Measurements from ENCODE around the gene NHEJ1. TPM values are rescaled to one million over a fixed set of nuclear protein-coding genes. Genes with fewer than 3 reads are reported as not detected.

NHEJ1 gene
- total RNA-seq, 1 donor from 2014 or later = 25.7 TPM

DNA sequence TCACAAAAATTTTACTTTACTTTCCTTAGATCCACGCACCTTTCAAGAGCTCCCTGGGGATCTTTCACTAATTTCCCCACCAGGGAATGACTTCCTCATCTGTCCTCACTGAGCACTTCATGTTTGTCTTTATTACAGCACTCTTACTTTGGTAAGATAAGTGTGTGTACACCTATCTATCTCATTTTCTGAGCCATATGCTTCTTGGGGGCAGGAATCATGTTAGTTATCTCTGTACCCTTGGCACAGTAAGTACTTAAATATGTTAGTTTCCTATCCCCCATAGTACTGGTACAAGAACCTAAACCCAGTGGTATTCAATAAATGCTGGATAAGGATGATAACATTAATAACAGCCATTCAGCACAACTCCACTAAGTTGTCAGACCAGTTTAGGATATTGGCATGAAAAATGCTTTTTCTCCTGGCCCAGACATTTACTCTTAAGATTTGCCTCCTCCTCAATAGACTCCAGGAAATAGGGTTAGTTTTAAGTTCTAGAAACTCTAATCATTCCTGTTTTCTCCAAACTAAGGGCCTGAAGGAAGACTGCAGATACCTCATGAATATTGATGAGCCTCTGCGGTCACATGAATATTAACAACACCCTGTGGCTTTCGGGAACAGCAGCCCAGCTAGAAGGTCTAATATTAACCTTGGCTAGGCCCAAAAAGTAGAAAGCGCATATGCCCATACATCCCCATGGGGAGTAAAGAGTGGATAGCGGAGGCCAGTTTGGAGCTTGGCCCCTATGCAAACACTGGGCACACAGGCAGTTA lies 38.2 kb downstream of the NHEJ1 start:
- no peak for DNase-seq

DNA sequence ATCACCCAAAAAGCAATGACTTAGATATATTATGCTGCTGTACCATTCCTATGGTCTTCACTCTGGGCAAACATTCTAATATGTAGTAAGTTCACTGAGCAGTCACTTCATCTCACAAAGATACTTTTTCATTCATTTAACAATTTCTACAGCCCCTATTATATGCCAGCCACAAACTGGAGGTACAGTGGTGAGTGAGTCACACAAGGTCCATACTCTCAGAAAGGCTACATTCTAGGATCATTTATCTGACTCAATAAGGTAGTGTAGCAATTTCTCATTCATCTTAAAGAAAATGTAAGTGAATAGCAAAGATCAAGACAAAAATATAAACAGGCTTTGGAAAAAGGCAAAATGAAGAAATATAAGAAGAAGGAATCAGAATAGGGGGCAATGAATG lies 40.5 kb downstream of the NHEJ1 start:
- DNase-seq = no peak

DNA sequence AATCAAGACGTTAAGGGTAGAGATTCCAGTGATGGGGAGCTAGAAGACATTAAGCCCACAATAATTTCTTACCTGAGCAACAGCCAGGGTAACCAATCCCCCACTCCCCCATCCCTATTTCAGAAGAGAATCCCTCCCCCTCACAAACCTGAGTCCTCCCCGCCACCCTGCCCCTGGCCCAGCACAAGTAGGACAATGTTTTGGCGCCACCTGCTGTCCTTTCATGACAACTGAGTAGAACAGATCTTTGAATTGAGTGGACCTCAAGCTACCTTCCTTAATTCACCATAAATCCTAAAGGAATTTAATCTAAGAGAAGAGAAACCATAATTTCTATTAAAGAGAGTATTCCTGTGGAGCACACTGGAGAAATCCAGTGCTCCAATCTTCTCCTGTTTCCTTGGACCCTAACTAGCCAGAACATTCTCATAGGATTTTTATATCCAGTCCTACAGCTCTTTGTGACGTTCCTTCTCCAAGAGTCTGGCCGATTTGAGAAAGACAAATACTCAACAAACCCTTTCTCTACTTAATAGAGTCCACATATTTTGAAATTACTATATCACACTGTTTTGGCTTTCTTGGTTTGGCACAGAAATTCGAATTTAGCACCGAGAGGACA lies 41.1 kb downstream of the NHEJ1 start:
- DNase-seq = peak; percentile 78

DNA sequence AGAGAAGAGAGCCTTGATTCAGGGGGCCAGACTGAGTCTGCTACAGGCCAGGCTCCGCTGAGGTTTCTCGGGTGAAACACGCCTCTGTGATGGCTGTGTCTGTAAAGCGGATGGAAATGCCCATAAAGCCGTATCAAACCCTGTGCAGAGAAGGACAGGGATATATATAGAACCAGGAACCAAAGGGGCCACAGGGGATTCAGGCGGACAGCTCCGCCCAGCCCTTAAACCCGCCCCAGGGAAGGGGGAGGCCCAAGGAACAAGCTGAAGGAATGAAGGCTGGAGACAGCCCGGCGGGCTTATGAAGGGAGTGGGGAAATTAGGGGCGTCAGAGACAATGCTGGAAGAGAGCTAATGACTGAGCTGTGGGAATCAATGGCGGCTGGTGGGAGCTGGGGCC lies 42.1 kb downstream of the NHEJ1 start:
- DNase-seq = no peak

DNA sequence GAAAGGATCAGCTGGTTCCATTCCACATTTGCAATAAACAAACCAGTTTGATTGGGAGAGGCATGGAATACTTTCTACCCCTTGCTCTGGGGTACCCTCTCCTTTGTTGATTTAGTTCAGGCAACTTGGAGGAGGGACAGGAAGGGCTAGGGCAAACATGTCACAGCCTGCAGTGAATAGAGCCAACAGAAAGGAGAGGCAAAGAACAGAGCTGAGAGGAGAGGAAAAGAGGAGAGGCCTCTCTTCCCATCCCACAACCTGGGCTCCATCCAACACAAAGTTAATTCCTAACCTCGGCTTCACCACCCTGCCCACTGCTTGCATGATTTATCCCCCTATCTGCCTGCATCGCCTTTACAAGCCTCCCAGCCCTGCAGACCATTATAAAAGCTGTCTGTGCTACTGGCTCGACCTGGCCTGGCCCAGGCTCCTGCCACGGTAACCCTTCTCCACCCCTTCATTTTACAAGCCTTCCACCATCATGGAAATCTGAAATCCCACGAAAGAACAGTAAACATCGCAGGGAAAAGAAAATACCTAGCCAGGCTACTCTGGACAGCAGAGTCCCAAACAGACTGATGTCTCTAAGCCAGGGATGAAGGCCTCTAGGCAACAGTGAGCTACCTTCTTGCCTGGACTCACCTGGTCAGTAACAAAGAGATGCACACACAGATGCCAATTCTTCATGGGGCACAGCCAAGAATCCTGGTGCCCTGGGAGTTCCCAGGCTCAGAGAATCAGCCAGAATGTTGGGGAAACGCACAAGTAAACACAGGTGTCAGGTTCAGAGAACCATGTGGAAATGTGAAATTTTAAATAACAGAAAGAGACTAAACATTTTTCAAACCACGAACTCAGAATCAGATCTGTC lies 43.6 kb downstream of the NHEJ1 start:
- DNase-seq = no peak

DNA sequence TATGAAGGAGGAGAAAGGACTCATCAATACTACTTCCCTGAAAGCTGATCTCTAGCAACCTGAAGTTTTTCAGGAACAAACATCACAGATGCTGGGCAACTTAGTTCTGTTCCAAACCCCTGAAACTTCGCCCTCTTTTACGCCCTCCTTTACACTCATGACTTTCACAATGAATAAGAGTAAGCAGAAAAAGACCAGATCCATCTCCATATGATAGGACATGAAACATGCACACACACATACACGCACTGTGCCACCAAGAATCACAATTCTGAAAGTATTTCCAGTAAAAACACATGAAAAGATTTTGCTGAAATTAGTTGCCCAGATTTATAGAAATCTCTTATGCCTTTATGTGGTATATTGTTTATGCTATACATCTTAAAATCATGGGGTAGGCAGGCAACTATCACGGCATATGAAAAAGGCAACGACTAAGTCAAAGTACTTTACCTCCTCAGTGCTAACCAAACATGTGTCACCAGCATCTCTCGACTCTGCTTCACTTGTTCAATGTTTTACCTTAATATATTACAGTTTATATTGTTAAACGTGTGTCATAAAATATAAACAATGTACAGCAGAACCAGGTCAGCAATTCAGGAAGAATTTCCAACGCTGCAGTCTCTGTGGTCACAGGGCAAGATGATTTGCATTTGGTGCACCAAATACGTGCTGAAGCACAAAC lies 47.8 kb downstream of the NHEJ1 start:
- DNase-seq = no peak

DNA sequence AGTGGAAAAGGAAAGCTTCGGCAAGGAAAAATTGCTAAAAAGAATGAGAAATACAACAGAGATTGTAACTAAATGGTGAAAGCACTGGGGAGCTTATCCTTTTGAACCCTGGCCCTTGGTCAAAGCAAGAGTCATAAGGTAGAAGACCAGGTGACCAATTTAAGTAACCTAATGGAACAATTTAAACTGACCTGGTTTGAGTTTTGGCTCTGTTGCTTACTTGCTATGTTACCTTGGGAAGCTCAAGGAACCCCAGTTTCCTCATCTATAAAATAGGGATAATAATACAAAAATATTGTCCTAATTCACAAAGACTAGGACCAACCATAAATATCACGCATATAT lies 48.6 kb downstream of the NHEJ1 start:
- DNase-seq = no peak

DNA sequence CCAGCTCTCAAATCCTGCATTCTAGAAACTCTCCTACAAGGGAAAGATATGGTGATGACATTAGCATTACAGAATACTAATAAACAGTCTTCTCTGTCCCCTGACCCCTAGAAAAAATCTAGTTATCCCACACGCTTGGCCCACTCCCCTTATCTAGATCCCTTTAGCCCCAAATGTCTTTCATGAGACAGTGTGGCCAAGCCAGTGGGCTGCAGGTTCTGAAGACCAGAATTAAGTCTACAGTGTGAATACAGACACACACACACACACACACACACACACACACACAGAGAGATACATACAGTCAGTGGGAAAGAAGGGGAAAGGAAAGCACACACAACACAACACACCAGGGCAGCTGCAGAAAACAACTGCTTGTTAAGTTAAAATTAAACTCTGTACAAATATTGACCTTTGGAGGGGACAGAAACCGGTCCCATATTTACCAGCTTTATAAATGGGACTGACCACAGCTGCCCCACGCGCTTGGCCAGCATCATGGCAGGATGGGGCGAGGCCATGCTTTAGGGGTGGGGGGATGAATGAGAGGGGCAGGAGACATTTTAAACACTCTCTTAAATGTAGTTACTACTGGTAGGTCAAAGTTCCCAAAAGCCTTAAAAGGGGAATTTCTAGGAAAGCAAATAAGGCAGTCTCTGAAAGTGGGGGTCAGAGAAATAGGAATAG lies 49.1 kb downstream of the NHEJ1 start:
- no peak for DNase-seq

DNA sequence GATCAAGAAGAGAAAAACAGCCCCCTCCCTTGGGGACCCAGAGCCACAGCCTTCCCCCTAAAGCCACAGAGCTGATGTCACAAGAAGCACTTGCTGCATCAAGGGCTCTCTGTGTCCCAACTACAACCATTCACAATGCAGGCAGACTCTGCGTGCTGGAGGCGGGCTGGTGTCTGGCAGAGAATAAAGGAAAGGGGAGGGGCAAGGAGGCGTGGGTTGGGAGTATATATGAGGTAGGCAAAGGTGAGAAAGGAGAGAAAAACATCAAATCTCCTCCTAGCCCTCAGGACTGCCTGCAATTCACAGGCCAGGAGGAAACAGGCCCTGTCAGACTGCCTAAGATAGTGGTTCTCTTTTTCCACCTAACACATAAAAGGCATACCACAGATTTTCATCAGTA lies 51.1 kb downstream of the NHEJ1 start:
- DNase-seq = peak; percentile 28

DNA sequence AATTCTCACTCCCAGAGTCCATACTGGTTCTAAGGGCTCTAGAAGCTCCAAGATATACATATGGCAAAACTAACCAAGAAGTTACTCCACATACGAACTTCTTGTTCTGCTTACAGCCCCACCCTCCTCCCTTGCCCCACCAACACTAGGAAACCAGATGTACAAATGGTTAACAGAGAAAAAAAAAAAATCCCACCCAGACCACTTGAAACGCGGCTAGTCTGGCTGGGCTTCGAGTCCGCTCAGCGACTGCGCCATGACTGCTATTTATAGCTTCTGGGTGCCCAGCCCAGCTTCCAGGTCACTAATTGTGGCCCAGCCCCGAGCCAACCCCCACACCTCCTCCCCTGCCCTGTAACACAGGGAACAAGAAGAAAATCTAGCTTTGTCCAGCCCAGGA lies 52.9 kb downstream of the NHEJ1 start:
- no peak for DNase-seq

DNA sequence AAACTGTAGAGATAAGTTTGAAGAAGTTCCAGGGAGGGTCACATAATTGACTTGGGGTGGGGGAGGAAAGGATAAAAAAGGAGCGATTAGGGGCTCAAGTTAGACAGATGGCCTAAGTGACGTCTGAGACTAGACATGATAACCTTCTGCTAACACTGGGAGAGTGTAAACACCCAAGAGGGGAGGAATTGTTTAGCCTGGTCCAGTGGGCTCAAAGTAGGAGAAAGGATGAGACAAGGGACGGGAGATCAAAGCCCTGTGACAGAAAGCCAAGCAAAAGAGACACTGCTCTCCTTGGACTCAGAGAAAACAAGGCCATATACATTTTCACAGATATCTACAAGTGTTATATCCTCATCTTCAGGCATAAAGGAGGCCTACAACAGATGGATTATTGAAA lies 54.4 kb downstream of the NHEJ1 start:
- no peak for DNase-seq

DNA sequence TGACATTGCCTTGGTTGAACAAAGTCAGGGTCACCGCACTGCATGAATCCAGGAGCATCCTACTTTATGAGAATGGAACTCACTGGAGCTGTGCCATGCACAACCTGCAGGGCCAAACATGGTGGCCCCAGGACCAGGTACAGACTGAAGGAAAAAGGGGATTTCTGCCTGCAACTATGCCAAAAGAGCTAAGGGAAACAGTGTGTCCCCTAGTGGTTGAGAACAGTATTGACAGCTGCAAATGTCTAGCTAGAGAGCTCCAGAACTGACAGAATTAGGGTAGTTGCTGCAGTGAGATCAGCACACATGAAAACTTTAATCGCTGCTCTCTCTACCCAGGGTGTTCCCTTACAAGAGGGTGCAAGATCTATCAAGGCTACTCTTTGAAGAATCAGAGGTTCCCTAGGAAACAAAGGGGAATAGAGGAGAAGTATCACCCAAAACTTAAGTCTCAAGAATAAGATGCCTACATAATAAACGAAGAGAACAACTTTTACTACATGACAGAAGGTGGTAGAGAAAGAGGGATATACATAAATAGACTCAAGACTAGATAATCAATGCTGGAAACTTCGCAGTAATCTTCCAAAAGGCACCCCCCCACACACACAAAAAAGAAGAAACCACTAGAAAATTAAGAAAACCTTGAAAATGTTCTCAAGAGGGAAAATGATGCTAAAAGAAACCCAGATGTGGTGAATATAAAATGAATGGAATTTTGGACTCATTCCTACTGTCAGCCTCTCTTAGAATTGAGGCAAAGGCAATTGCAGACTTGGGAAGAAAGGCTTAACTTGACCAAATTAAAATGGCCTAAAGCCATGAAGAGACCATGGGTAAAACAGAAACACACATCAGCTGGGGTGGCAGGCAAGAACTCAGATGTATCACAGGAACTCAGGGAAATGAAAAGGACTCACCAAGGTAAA lies 56.2 kb downstream of the NHEJ1 start:
- DNase-seq = peak; percentile 64

DNA sequence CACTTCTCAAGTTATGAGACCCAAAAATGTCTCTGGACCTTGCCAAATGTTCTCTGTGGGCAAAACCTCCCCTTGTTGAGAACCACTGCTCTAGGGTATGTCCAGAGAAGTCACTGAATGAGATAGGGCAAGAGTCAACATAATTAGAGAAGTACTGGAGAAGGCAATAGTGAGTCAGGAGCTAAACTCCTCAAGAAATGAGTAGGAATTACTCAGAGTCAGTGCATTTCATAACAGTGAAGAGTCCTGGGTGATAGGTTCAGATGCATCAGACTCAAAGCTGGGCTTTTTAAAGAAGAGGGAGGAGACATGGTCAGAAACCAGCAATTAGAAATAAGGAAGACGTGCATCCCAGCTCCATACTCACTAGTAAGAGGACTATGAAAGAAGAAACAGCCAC lies 61.3 kb downstream of the NHEJ1 start:
- DNase-seq = no peak

DNA sequence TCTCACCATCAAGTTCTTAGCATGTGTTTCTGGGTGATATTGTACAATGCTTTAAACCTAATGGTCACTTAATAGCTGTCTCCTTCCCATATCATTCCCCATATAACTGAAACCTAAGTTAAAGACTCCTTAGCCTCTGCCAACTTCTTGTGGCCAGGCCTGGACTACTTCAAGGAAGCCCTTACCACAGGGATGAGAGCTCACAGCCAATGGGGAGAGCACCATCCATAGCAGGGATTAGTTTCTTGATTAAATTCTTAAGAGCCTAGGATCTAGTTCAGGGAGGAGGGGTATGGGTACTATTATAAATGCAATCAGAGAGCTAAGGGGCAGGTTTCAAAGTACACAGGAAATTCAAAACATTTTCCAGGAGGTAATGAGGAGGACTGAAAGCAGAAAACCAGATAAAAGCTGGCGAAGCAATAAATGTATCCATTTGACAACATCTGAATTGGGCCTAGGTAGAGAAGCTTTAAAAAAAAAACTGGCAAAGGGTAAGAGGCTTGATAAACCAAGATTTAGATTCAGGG lies 65.1 kb downstream of the NHEJ1 start:
- DNase-seq = no peak

DNA sequence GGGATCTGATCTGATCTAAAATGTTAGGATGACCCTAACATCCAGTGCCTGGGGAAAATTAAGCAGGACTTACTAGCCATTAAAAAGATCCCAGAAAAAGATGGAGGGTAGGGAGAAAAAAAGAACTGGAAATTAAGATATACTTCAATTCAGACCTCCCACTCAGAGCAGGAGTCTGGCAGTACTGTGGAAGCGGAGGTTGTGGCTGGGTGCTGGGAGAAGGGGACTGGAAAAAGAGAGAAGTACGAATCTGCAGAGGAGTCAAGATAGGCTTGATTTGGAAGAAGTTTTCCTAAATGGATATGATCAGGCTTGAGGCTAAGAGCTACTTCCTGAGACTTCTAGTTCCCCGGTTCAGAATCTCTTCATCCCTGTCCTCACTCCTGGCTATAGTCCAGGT lies 66.4 kb downstream of the NHEJ1 start:
- DNase-seq = no peak

DNA sequence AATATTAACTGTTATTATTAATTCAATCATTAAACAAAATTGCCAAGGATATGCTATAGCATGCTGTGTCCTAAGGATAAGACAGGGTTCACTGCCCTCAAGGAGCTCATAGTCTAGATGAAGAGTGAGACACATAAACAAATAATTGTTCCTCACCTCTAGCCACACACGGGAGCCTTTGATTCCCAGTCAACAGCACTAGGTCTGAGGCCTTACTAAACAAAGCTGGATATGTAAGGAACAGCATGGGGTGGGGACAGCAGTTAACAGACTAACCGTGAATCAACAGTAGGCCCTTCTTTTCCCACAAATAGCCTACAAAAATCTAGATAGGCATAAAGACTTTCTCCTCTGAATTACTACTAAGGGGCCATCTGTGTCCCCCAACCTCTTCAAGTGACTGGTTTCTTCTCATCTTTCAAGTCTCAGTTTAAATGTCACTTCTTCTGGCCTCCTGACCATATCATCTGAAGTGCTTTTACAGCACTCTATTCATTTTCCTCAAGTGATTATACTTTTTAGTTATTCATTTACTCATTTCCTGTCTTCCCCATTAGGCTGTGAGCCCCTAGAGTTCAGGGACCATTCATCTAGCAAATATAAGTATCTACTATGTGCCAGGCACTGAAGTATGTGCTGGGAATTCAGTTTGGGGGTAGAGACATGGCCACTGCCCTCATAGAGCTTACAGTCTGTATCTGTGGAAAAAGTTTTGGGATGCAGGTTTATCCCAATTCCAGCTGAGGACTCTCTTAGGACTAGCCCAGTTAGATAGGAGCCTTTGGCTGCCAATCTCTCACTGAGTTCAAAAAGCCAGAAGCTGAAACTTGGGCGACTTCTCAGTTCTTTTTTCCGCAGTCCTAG lies 69.9 kb downstream of the NHEJ1 start:
- no peak for DNase-seq

DNA sequence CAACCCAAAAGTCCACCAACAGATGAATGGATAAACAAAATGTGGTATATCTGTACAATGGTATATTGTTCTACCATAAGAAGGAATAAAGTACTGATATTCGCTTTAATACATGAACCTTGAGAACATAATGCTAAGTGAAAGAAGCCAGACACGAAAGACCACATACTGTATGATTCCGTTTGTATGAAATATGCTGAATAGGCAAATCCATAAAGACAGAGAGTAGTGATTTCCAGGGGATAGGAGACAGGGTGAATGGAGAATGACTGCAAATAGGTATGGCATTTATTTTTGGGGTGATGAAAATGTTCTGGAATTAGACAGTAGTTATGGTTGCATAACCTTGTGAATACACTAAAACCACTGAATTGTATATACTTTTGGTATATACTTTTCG lies 71.3 kb downstream of the NHEJ1 start:
- DNase-seq = no peak

DNA sequence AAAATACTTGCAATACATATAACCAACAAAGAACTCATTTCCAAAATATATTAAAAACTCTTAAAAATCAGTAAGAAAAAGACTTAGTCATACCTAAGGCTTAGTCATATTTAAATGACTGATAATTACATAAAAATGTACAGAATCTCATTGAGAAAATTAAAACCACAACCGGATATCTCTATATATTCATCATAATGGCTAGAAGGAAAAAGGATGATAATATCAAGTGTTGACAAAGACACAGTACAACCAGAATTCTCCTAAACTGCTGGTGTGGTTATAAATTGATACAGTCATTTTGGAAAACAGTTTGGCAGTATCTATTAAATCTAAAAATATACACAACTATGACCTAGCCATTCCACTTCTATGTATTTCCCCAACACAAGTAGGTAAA lies 72.8 kb downstream of the NHEJ1 start:
- no peak for DNase-seq

DNA sequence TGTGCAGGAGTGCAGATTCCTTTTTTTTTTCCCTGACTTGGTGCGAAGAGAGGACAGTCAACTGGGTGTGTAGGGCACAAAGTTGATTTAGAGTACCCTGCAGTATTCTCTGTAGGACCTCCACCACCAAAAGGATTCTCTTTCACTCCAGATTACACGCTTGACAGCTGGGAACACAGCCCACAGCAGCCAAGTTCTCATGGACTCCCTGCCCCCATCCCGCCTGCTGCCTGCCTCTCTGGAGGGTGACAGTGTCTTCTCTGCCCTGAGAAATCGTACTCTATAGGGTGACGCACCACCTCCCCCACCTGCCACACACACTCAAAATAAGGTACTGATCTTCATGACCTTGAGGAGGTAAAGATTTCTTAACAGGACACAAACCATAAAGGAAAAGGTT lies 73.3 kb downstream of the NHEJ1 start:
- DNase-seq = no peak

DNA sequence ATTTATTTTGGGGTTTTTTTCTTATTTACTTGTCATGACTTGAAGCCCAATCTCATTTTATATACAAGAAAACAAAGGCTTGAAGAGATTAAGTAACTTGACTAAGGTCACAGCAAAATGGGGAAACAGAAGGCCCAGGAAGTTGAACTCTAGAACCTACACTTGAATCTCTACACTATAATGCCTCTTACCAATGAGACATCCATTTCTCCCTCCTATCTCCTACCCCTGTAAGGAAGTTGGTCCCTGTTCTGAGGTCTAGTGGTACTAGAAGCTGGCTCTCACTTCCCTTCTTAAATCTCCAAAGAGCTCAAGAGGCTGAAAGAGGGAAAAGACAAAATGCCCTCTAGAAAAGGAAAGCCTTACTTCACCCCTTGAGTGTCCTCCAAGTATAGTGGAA lies 74.4 kb downstream of the NHEJ1 start:
- DNase-seq = no peak
